T-helper 17 cell (primary cell): ENCODE results near the gene PRAC2. TPM values are rescaled to one million over a fixed set of nuclear protein-coding genes. Genes with fewer than 3 reads are reported as not detected.
A peak's percentile ranks its signal among the peaks of the same experiment; 100 is the strongest.
"Not testable (repeated sequence)": the region's sequence is repeated elsewhere in the genome, so short reads cannot be mapped to it uniquely, and the experiment has no call there.

Experiments
- ATAC-seq: fragments of 150-1000 bp; cut with Tn5 transposase; 2 replicates; pipeline ENCODE4 v1.10.0; 2021; ENCODE audit warnings: mild to moderate bottlenecking, moderate library complexity
- DNase-seq, 3 donors: peaks; one replicate each; pipeline versions ENCODE4 v3.0.0 to v3.0.0-alpha.2; 2020 to 2021
- H3K9me3 ChIP-seq: one replicate; pipeline ENCODE4 v1.7.0; 2013; ENCODE audit warnings: low read length, mild to moderate bottlenecking; ENCODE audit not compliant: control insufficient read depth, poor library complexity, severe bottlenecking
- H3K27ac Mint-ChIP-seq: one replicate; pipeline ENCODE4 v1.8.0; 2022; ENCODE audit warnings: mild to moderate bottlenecking, moderate library complexity, mixed read lengths
- H3K27me3 Mint-ChIP-seq: one replicate; pipeline ENCODE4 v1.8.0; 2022; ENCODE audit warnings: mixed read lengths
- H3K36me3 Mint-ChIP-seq: one replicate; pipeline ENCODE4 v1.8.0; 2022; ENCODE audit warnings: low read depth, mixed read lengths
- H3K4me1 Mint-ChIP-seq: one replicate; pipeline ENCODE4 v1.8.0; 2022; ENCODE audit warnings: mild to moderate bottlenecking, mixed read lengths
- H3K4me3 Mint-ChIP-seq: one replicate; pipeline ENCODE4 v1.8.0; 2022; ENCODE audit warnings: mild to moderate bottlenecking, moderate library complexity, mixed read lengths
- total RNA-seq, 4 donors: library from RNA in 2 of 4; stranded (reverse) in 2 of 4; gene quantifications; one replicate each; pipeline ENCODE4 v1.2.3 and lab custom pipeline; 2022 to 2026

Gene PRAC2
- total RNA-seq, 2 donors from 2014 or later: not detected

DNA sequence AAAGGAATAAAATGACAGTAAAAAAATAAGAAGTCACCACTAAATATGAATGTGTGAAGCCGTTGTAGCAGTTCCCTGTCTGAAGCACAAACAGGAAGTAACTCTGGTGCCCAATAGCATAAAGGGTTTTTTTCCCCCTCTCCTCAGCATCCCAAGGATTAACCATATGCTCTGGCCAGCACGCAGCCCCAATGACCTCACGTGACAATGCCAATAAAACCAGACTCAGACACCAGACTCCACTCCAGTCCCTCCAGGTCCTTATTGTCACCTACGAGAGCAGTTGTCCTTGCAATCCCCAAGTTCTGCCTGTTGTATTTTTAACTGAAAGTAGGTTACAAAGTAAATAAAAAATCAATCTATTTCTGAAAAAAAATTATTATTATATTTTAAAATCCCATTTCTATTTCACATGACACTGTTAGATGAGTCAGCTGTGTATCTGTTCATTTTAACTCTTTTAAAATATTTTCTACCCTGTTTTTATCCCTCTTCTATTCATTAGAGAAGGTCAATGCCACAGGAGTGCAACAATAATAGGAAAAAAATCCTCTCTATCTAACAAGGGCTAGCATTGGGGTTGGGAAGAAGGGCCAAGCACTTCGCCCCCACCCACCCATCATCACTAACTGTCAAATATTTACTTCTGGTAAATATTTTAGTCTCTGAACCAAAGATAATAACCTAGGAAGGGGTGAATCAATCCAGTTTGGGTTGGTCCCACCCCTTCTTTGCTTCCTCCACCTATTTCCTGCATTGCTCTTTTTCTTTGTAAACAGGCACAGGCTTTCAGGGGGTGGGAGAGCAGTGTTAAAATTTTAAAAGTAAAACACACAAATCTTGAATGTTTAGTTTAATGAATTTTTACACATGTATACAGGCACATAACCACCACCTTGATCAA lies 7.2 kb upstream of the PRAC2 start:
- Mint-ChIP-seq H3K27me3 (peaks cover 66% of the 10 kb centered on the region), H3K27ac (no peak overlapping the region), H3K4me1 (peaks cover 4% of the 10 kb centered on the region), H3K36me3 (no peaks in the 10 kb centered on the region), H3K4me3 (no peak overlapping the region)
- no peaks in the 10 kb centered on the region for H3K9me3 ChIP-seq
- ATAC-seq (no peak), DNase-seq (no peak)

- not testable (repeated sequence) for H3K36me3 Mint-ChIP-seq, H3K4me3 Mint-ChIP-seq, H3K9me3 ChIP-seq, DNase-seq, ATAC-seq, H3K4me1 Mint-ChIP-seq, H3K27ac Mint-ChIP-seq
- peaks cover 66% of the 10 kb centered on the region for H3K27me3 Mint-ChIP-seq
Observed at GRCh38 chr17:48716549-48716948, 6.4 kb upstream of the PRAC2 start.

- H3K4me3 Mint-ChIP-seq: peak overlapping the region; percentile 55
- no peaks in the 10 kb centered on the region for H3K36me3 Mint-ChIP-seq
- peak overlapping the region; percentile 66 for H3K27ac Mint-ChIP-seq
- peaks cover 70% of the 10 kb centered on the region for H3K27me3 Mint-ChIP-seq
- H3K4me1 Mint-ChIP-seq: peaks cover 7% of the 10 kb centered on the region
- no peak for ATAC-seq
- no peaks in the 10 kb centered on the region for H3K9me3 ChIP-seq
- DNase-seq: no peak
Observed at GRCh38 chr17:48717367-48718226, 5.4 kb upstream of the PRAC2 start.

DNA sequence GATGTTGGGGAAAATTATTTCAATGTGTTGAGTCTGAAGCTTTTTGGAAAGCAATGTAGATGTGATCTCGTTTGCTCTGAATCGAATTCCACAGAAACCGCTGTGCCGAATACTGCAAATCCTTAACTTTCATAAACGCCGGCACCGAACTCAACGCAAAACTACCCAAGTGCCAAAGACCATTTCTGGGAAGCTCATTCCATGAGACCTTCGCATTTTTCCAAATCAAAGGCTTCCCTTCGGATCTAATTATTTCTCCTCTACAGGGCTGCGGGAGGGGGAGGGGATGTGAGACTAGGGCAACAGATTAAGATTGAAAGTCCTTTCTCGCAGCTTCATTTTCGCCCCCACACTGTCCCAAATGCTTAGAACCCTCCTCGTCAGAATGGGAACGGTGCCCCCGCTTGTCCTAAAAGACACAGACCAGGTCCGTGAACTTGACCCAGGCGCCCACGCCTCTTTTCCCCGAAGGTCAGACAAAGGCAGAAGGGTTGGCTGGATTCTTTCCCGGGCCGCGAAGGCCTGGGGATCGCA lies 4.7 kb upstream of the PRAC2 start:
- peaks cover 72% of the 10 kb centered on the region for H3K27me3 Mint-ChIP-seq
- H3K36me3 Mint-ChIP-seq: no peaks in the 10 kb centered on the region
- no peak for DNase-seq
- no peak for ATAC-seq
- peak overlapping the region; percentile 66 for H3K27ac Mint-ChIP-seq
- H3K4me1 Mint-ChIP-seq: peaks cover 10% of the 10 kb centered on the region
- no peaks in the 10 kb centered on the region for H3K9me3 ChIP-seq
- peak overlapping the region; percentile 7 for H3K4me3 Mint-ChIP-seq

DNA sequence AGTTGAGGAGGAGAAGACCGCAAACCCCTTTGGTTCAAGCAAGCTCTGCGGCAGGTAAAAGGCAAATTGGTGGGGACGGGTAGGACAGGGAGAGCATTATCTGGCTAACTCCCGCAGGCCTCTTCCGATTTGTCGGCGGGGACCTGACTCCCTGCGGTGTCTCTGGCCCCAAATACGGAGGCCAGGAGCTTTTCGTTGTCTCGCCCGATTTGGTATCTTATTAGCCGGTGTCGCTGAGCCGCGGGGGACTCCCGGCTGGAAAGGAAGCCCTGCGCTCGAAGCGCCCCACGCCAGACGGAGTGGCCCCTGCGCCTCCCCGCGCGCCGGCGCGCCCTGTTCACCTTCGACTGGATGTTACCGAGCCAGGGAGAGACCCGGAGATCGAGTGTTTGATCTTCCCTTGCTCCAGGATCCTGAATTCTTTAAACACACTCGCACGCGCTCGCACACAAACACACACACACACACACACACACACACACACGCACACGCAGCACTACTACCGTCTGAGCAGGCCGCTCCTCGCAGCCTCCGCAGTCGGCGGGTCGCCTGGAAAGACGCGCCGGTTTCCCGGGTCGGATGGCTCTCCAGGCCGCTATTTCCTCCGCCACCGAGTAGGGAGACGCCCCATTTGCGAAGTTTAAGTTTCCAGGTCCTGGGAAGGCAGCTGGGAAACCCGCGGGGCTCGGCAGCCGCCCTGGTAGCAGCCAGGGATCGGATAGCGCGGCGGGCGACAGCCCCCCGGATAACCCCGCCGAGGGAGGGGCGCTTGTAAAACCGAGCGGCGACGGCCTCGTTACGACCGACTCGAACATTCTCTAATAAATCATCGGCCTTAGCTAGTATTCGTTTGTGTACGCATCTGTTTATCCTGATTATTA lies 4.0 kb upstream of the PRAC2 start:
- Mint-ChIP-seq H3K27me3 (peaks cover 73% of the 10 kb centered on the region), H3K4me1 (peaks cover 17% of the 10 kb centered on the region), H3K4me3 (peak overlapping the region; percentile 61), H3K36me3 (no peaks in the 10 kb centered on the region), H3K27ac (peak overlapping the region; percentile 66)
- ATAC-seq (no peak), DNase-seq (no peak)
- no peaks in the 10 kb centered on the region for H3K9me3 ChIP-seq

DNA sequence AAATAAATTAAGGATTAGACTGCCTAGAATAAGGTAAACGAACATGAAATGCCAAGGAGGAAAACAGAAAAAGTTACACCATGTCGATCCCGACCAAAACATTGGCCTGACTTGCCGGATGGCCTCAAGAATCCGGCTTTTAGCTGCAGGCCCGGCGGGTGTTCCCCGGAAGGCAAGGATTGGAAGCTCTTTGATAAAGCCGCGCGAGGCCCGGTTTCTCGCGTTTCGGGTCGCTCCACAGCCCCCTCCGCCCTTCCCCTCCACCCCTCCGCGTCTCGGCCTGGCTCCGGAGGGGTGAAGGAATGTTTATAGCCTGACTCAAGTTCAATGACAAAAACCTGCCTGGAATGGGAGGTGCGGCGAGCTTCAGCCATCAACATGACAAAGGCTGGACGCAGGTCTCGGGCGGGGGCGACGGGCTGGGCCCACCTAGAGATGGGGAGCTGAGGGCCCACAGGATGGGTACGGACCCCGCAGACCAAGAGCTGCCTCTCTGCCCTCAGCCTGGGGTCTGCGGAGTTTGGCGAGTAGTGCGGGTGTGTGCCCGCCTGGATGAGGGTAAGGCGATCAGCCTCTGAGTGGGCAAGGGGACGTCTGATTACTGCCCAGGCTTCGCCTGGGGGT lies 3.2 kb upstream of the PRAC2 start:
- Mint-ChIP-seq H3K4me3 (peak overlapping the region; percentile 61), H3K4me1 (peaks cover 23% of the 10 kb centered on the region), H3K36me3 (no peaks in the 10 kb centered on the region), H3K27me3 (peaks cover 72% of the 10 kb centered on the region), H3K27ac (peak overlapping the region; percentile 66)
- no peaks in the 10 kb centered on the region for H3K9me3 ChIP-seq
- DNase-seq (no peak), ATAC-seq (no peak)

DNA sequence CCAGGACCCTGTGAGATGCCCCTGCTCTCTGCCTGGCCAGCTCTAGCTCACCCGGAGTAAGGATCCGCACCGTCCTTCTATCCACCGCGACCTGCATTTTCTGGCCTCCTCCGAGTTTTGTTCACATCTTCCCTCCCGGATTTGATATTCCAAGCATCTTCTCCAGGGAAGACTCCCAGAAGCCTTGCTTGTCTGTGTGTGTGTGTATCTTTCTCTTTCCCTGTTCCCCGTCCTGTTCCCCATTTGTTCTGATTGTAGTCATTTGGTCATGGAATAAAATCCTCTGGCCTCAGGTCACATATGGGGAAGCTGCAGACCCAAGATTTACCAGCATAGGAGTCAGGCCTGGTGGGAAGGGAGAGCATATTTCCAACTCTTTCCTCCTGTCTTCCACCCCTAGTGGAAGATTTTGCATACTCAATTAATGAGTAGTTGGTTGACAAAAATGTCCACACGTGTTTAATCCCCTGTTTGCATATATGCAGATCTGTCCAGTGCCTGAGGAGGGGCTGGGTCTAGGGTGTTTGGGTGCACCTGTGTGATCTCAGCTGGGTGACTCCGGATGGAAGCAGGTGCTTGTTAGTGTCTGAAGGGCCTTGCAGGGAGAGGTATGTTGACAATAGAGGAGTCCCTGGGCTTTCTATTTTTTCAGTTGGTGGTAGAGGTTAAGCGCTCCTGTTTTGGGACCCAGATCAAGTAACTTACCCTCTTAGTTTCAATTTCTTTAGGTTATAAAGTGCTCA lies 2.5 kb upstream of the PRAC2 start:
- H3K9me3 ChIP-seq: no peaks in the 10 kb centered on the region
- ATAC-seq (no peak), DNase-seq (no peak)
- peaks cover 27% of the 10 kb centered on the region for H3K4me1 Mint-ChIP-seq
- peak overlapping the region; percentile 28 for H3K4me3 Mint-ChIP-seq
- H3K36me3 Mint-ChIP-seq: no peaks in the 10 kb centered on the region
- H3K27me3 Mint-ChIP-seq: peaks cover 75% of the 10 kb centered on the region
- H3K27ac Mint-ChIP-seq: peak overlapping the region; percentile 42

DNA sequence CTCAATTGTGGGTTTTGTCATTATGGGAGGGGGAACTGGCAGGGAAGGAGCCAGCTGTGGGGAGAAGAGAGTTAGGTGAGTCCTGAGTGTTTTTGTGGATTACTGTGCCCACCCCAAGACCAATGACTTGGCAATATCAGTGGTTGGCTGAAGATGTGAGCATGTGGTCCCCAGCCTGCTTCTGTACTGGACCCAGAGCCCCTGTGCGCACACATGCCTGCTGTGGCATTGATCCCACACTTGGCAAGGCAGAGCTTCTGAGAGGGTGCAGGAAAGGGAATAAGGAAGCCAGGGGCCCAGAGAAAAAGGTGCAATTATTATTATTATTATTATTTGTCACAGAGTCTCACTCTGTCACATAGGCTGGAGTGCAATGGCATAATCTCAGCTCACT lies 2.0 kb upstream of the PRAC2 start:
- Mint-ChIP-seq H3K4me3 (no peak overlapping the region), H3K4me1 (peaks cover 27% of the 10 kb centered on the region), H3K27ac (no peak overlapping the region), H3K36me3 (no peaks in the 10 kb centered on the region), H3K27me3 (peaks cover 81% of the 10 kb centered on the region)
- ATAC-seq (no peak), DNase-seq (no peak)
- H3K9me3 ChIP-seq: no peaks in the 10 kb centered on the region

- DNase-seq (no peak), ATAC-seq (no peak)
- H3K36me3 Mint-ChIP-seq: no peaks in the 10 kb centered on the region
- H3K9me3 ChIP-seq: no peaks in the 10 kb centered on the region
- peak within 1 kb of the TSS; percentile 79 for H3K27ac Mint-ChIP-seq
- peak within 1 kb of the TSS; percentile 73 for H3K4me3 Mint-ChIP-seq
- H3K27me3 Mint-ChIP-seq: peaks cover 93% of the 10 kb centered on the region
- H3K4me1 Mint-ChIP-seq: peaks cover 31% of the 10 kb centered on the region
Observed at GRCh38 chr17:48722201-48722907, 631 bp upstream of the PRAC2 start, which contains the start of gene PRAC1. Gene PRAC1, minus strand, starts transcription at chr17:48722518. Its CDS starts 126 bp downstream, at chr17:48722392.

GRCh38 chr17:48723423-48724250 lies 652 bp downstream of the PRAC2 start:
- Mint-ChIP-seq H3K27me3 (peaks cover 94% of the 10 kb centered on the region), H3K4me3 (peak overlapping the region; percentile 73), H3K36me3 (peaks cover under 1% of the 10 kb centered on the region), H3K4me1 (peaks cover 34% of the 10 kb centered on the region), H3K27ac (peak overlapping the region; percentile 79)
- DNase-seq (no peak), ATAC-seq (no peak)
- H3K9me3 ChIP-seq: no peaks in the 10 kb centered on the region
